IMR-90 (cell line): ENCODE results near the gene AMELX. TPM values are rescaled to one million over a fixed set of nuclear protein-coding genes. Genes with fewer than 3 reads are reported as not detected.

Source experiments
- ATAC-seq: fragments of 200-7000 bp; cut with Tn5 transposase; 2 replicates; pipeline ENCODE4 v1.9.1; 2020; ENCODE audit warnings: low read depth, mild to moderate bottlenecking, moderate library complexity
- BruUV-seq: library from RNA; stranded (reverse); fragments of 400-500 nt; replicated peaks from 2 replicates; lab custom pipeline; 2021; lab: Mats Ljungman, UMichigan
- CTCF ChIA-PET: fragments of 300-600 bp; formaldehyde crosslinking; extraction: SDS; loops from one replicate; lab custom pipeline; 2021; ENCODE audit warnings: antibody characterized with exemption; lab: Yijun Ruan, JAX
- POLR2A ChIA-PET: fragments of 300-600 bp; sonication (Branson Sonifier 250); formaldehyde crosslinking; loops from one replicate; lab custom pipeline; 2022; ENCODE audit warnings: antibody characterized with exemption; ENCODE audit not compliant: unreplicated experiment; lab: Charles Lee
- DNase-seq: peaks from one replicate; pipeline ENCODE4 v3.0.0; 2013
- H2AFZ ChIP-seq: replicated peaks from 2 replicates; pipeline ENCODE3; 2013; ENCODE audit warnings: low read length, mild to moderate bottlenecking; ENCODE audit not compliant: poor library complexity
- H2AK5ac ChIP-seq: 2 replicates; pipeline ENCODE4 v1.6.1; 2013; ENCODE audit warnings: low read depth, low read length, inconsistent platforms
- H2AK9ac ChIP-seq: replicated peaks from 2 replicates; pipeline ENCODE3; 2013; ENCODE audit warnings: mild to moderate bottlenecking, low read depth, low read length, moderate library complexity; ENCODE audit not compliant: poor library complexity
- H2BK120ac ChIP-seq: 2 replicates; pipeline ENCODE4 v1.6.1; 2013; ENCODE audit warnings: low read depth, low read length, inconsistent platforms
- H2BK15ac ChIP-seq: 3 replicates; pipeline ENCODE4 v1.6.1; 2013; ENCODE audit warnings: low read depth, low read length, inconsistent platforms
- H2BK20ac ChIP-seq: 2 replicates; pipeline ENCODE4 v1.6.1; 2013; ENCODE audit warnings: low read depth, mild to moderate bottlenecking, inconsistent platforms, low read length, moderate library complexity
- H2BK5ac ChIP-seq: 2 replicates; pipeline ENCODE4 v1.6.1; 2013; ENCODE audit warnings: mild to moderate bottlenecking, low read depth, low read length, inconsistent platforms; ENCODE audit not compliant: poor library complexity, severe bottlenecking
- H3K14ac ChIP-seq: replicated peaks from 2 replicates; pipeline ENCODE4 v1.6.1; 2013; ENCODE audit warnings: low read depth, low read length, inconsistent platforms
- H3K18ac ChIP-seq: 2 replicates; pipeline ENCODE4 v1.6.1; 2013; ENCODE audit warnings: low read depth, low read length, control low read depth
- H3K23ac ChIP-seq: 2 replicates; pipeline ENCODE4 v1.6.1; 2013; ENCODE audit warnings: low read depth, low read length, inconsistent platforms
- H3K27ac ChIP-seq: 2 replicates; pipeline ENCODE4 v1.5.1; 2013; ENCODE audit warnings: mild to moderate bottlenecking, control low read depth, low read length; ENCODE audit not compliant: insufficient read depth
- H3K27me3 ChIP-seq: 2 replicates; pipeline ENCODE4 v1.6.1; 2013; ENCODE audit warnings: low read length; ENCODE audit not compliant: control insufficient read depth, insufficient read depth
- H3K36me3 ChIP-seq: 2 replicates; pipeline ENCODE4 v1.6.1; 2013; ENCODE audit warnings: low read length, mixed read lengths; ENCODE audit not compliant: control insufficient read depth, insufficient read depth
- H3K4ac ChIP-seq: 2 replicates; pipeline ENCODE4 v1.6.1; 2013; ENCODE audit warnings: low read depth, low read length, inconsistent platforms
- H3K4me1 ChIP-seq: 2 replicates; pipeline ENCODE4 v1.6.1; 2013; ENCODE audit warnings: low read length, mixed read lengths; ENCODE audit not compliant: control insufficient read depth, insufficient read depth
- H3K4me2 ChIP-seq: 2 replicates; pipeline ENCODE4 v1.6.1; 2013; ENCODE audit warnings: low read depth, mild to moderate bottlenecking, control low read depth, low read length, moderate library complexity
- H3K4me3 ChIP-seq: 2 replicates; pipeline ENCODE4 v1.5.1; 2013; ENCODE audit warnings: low read depth, mild to moderate bottlenecking, control low read depth, low read length, moderate library complexity; ENCODE audit not compliant: insufficient read depth
- H3K56ac ChIP-seq: 2 replicates; pipeline ENCODE4 v1.6.1; 2013; ENCODE audit warnings: low read length, inconsistent platforms; ENCODE audit not compliant: insufficient read depth; ENCODE audit errors: extremely low read depth
- H3K79me1 ChIP-seq, 2 experiments: 2 replicates each; pipeline ENCODE4 v1.6.1; 2013; ENCODE audit warnings: low read length in 2 of 2, inconsistent platforms in 1 of 2, low read depth in 1 of 2
- H3K9ac ChIP-seq: 2 replicates; pipeline ENCODE4 v1.6.1; 2013; ENCODE audit warnings: low read depth, low read length, control low read depth
- H3K9me1 ChIP-seq: 2 replicates; pipeline ENCODE4 v1.6.1; 2013; ENCODE audit warnings: low read length, inconsistent platforms; ENCODE audit not compliant: insufficient read depth
- H3K9me3 ChIP-seq: 2 replicates; pipeline ENCODE4 v1.6.1; 2013; ENCODE audit warnings: low read length; ENCODE audit not compliant: control insufficient read depth, insufficient read depth
- H4K20me1 ChIP-seq: 2 replicates; pipeline ENCODE4 v1.6.1; 2013; ENCODE audit warnings: low read length, inconsistent platforms; ENCODE audit not compliant: insufficient read depth
- H4K5ac ChIP-seq: 2 replicates; pipeline ENCODE4 v1.6.1; 2013; ENCODE audit warnings: mild to moderate bottlenecking, low read depth, low read length, control low read depth
- H4K8ac ChIP-seq, 2 experiments: 2 replicates each; pipeline ENCODE4 v1.6.1; 2013; ENCODE audit warnings: low read depth in 2 of 2, low read length in 2 of 2, control low read depth in 1 of 2, inconsistent platforms in 1 of 2
- H4K91ac ChIP-seq: 2 replicates; pipeline ENCODE4 v1.6.1; 2013; ENCODE audit warnings: low read depth, low read length, inconsistent platforms; ENCODE audit not compliant: insufficient read depth
- BHLHE40 ChIP-seq: fragments of 150-350 bp; IDR thresholded peaks from 2 replicates; pipeline ENCODE4 v1.6.1; 2016; ENCODE audit warnings: mild to moderate bottlenecking, low read depth, low read length
- CHD1 ChIP-seq: IDR thresholded peaks from 2 replicates; pipeline ENCODE4 v1.6.1; 2012; ENCODE audit warnings: low read depth, low read length, improper control_type of control experiment
- FOS ChIP-seq: fragments of 150-350 bp; IDR thresholded peaks from 2 replicates; pipeline ENCODE4 v1.6.1; 2016; ENCODE audit warnings: low read depth, low read length
- MAFK ChIP-seq: IDR thresholded peaks from 2 replicates; pipeline ENCODE4 v1.6.1; 2012; ENCODE audit warnings: low read depth, low read length, improper control_type of control experiment
- MAZ ChIP-seq: IDR thresholded peaks from 2 replicates; pipeline ENCODE4 v1.6.1; 2012; ENCODE audit warnings: low read depth, mild to moderate bottlenecking, low read length, improper control_type of control experiment, moderate library complexity, borderline replicate concordance
- MXI1 ChIP-seq: IDR thresholded peaks from 2 replicates; pipeline ENCODE4 v1.6.1; 2012; ENCODE audit warnings: low read depth, mild to moderate bottlenecking, low read length, moderate library complexity, borderline replicate concordance
- NFE2L2 ChIP-seq: fragments of 150-350 bp; IDR thresholded peaks from 2 replicates; pipeline ENCODE4 v1.6.1; 2016; ENCODE audit warnings: low read depth, mild to moderate bottlenecking, low read length
- POLR2A ChIP-seq: IDR thresholded peaks from 2 replicates; pipeline ENCODE4 v1.6.1; 2012; ENCODE audit warnings: mild to moderate bottlenecking, low read depth, low read length
- RAD21 ChIP-seq: IDR thresholded peaks from 2 replicates; pipeline ENCODE4 v1.6.1; 2012; ENCODE audit warnings: low read length, improper control_type of control experiment
- USF2 ChIP-seq: fragments of 150-350 bp; IDR thresholded peaks from 2 replicates; pipeline ENCODE4 v1.6.1; 2017; ENCODE audit warnings: mild to moderate bottlenecking, antibody characterized with exemption, low read length, low read depth
- WGBS, 2 experiments: methylation state at CpG; one replicate each; pipeline versions ENCODE4 v1.1.5 to v1.1.7; 2013; ENCODE audit warnings: missing lambda C conversion rate in 2 of 2; ENCODE audit not compliant: insufficient read length in 1 of 2; ENCODE audit errors: extremely low coverage in 2 of 2; 5-methylcytosine and 5-hydroxymethylcytosine counted together
- dilution Hi-C: fragments of 300-500 bp; cut with HindIII; formaldehyde crosslinking; loops from one replicate; pipeline ENCODE4 v1.14.3; 2018; ENCODE audit warnings: low sequenced_read_pairs; ENCODE audit not compliant: unreplicated experiment
- in situ Hi-C: fragments of 300-500 bp; cut with MboI; formaldehyde crosslinking; loops from 3 replicates; pipeline ENCODE4 v1.14.3; 2019; ENCODE audit warnings: low sequenced_read_pairs, inconsistent platforms, mixed read lengths
- intact Hi-C: fragments of 100-400 bp; cut with micrococcal nuclease; formaldehyde crosslinking; loops from 2 replicates; pipeline ENCODE4 v1.10.0; 2022
- polyA plus RNA-seq, 3 experiments: library from polyadenylated mRNA; depleted of rRNA; stranded (reverse); fragments of >200 nt; gene quantifications; 2 replicates each; pipeline ENCODE4 v1.2.3, GENCODE V29; 2012; ENCODE audit warnings: low replicate concordance in 1 of 3
- total RNA-seq: library from RNA; depleted of rRNA; stranded (reverse); fragments of >200 nt; gene quantifications from 2 replicates; pipeline ENCODE4 v1.2.3, GENCODE V29; 2012

Gene AMELX
- total and polyA plus RNA-seq, 2 of the 4 experiments (the other 2 are of a cell fraction): not detected

- no peak overlapping the region for H2AK9ac ChIP-seq
- no peak for DNase-seq
- dilution Hi-C loops: no loop called here
These were observed 33.8 kb upstream of the AMELX start for GRCh38 chrX:11259437-11259836.

More at GRCh38 chrX:11259437-11259836, 33.8 kb upstream of the AMELX start:
- H3K9me1 ChIP-seq: no peaks in the 10 kb centered on the region
- no peaks in the 10 kb centered on the region for H3K9me3 ChIP-seq
- H3K9ac ChIP-seq: no peak overlapping the region
- H3K4me1 ChIP-seq: peaks cover 7% of the 10 kb centered on the region
- no peak overlapping the region for H3K27ac ChIP-seq
- no peaks in the 10 kb centered on the region for H3K36me3 ChIP-seq
- intact Hi-C loops (no loop called here), in situ Hi-C loops (no loop called here)
- no peak overlapping the region for H3K14ac ChIP-seq
- no CpG with 5 or more reads among the region's 1 CpG for WGBS, 2 experiments
- no peak overlapping the region for H2BK20ac ChIP-seq
- H3K4ac ChIP-seq: no peak overlapping the region
- H2BK15ac ChIP-seq: no peak overlapping the region; the same call in 2 of the 3 replicates
- no TSS peak for BruUV-seq
- H3K79me1 ChIP-seq: no peaks in the 10 kb centered on the region
- POLR2A ChIA-PET: no interaction called here
- no peak overlapping the region for H3K4me3 ChIP-seq
- H3K18ac ChIP-seq: no peak overlapping the region
- no peak overlapping the region for H3K56ac ChIP-seq
- TF ChIP-seq MAFK (no peak), USF2 (no peak), MXI1 (no peak), CHD1 (no peak), BHLHE40 (no peak), NFE2L2 (no peak), POLR2A (no peak), RAD21 (no peak), MAZ (no peak), FOS (no peak)
- H4K91ac ChIP-seq: no peak overlapping the region
- H2AK5ac ChIP-seq: no peak overlapping the region
- no peak overlapping the region for H2BK5ac ChIP-seq
- H4K8ac ChIP-seq: no peak overlapping the region
- no peak overlapping the region for H2BK120ac ChIP-seq
- H3K27me3 ChIP-seq: no peaks in the 10 kb centered on the region
- no peak overlapping the region for H4K5ac ChIP-seq
- no peak for ATAC-seq
- H4K20me1 ChIP-seq: no peaks in the 10 kb centered on the region
- CTCF ChIA-PET: no interaction called here
- H2AFZ ChIP-seq: no peak overlapping the region
- no peak overlapping the region for H3K23ac ChIP-seq
- no peak overlapping the region for H3K4me2 ChIP-seq
